Naive thymus-derived CD4-positive, alpha-beta T cell (primary cell): Measurements from ENCODE around the gene HCN2. TPM values are rescaled to one million over a fixed set of nuclear protein-coding genes. Genes with fewer than 3 reads are reported as not detected.

Source experiments
- ATAC-seq: fragments of 150-1000 bp; cut with Tn5 transposase; 2 replicates; pipeline ENCODE4 v1.10.0; 2021; ENCODE audit warnings: mild to moderate bottlenecking, moderate library complexity
- CTCF ChIA-PET: fragments of 350-600 bp; sonication (Branson Sonifier 250); formaldehyde crosslinking; loops from one replicate; lab custom pipeline; 2021; ENCODE audit warnings: antibody characterized with exemption; lab: Charles Lee
- POLR2A ChIA-PET: fragments of 350-600 bp; sonication (Branson Sonifier 250); formaldehyde crosslinking; loops from one replicate; lab custom pipeline; 2021; ENCODE audit warnings: antibody characterized with exemption, inconsistent platforms; lab: Charles Lee
- DNase-seq, 9 donors: peaks; one replicate each; pipeline versions ENCODE4 v3.0.0 to v3.0.0-alpha.2; 2020 to 2022; ENCODE audit warnings: mixed read lengths in 1 of 9
- H3K27ac ChIP-seq: one replicate; pipeline ENCODE4 v1.7.0; 2013; ENCODE audit warnings: mild to moderate bottlenecking, low read depth, low read length, moderate library complexity
- H3K27me3 ChIP-seq, 2 donors: one replicate each; pipeline ENCODE4 v1.7.0; 2013; ENCODE audit warnings: low read length in 2 of 2, mild to moderate bottlenecking in 2 of 2, moderate library complexity in 2 of 2; ENCODE audit not compliant: control insufficient read depth in 2 of 2, insufficient read depth in 2 of 2
- H3K36me3 ChIP-seq, 3 experiments: 1 replicate in 2 of 3; 2 replicates in 1 of 3; pipeline ENCODE4 v1.7.0; 2013; ENCODE audit warnings: low read length in 3 of 3, mild to moderate bottlenecking in 3 of 3, moderate library complexity in 1 of 3; ENCODE audit not compliant: insufficient read depth in 3 of 3, control insufficient read depth in 2 of 3
- H3K4me1 ChIP-seq, 2 donors: one replicate each; pipeline ENCODE4 v1.7.0; 2013; ENCODE audit warnings: low read length in 2 of 2, mild to moderate bottlenecking in 2 of 2, moderate library complexity in 1 of 2; ENCODE audit not compliant: control insufficient read depth in 2 of 2, insufficient read depth in 2 of 2
- H3K4me3 ChIP-seq: 2 replicates; pipeline ENCODE4 v1.7.0; 2013; ENCODE audit warnings: mild to moderate bottlenecking, low read length
- H3K9me3 ChIP-seq, 3 experiments: 1 replicate in 2 of 3; 2 replicates in 1 of 3; pipeline ENCODE4 v1.7.0; 2013; ENCODE audit warnings: low read length in 3 of 3; ENCODE audit not compliant: control insufficient read depth in 2 of 3
- H3K27ac Mint-ChIP-seq, 9 donors: one replicate each; pipeline ENCODE4 v1.8.0; 2020 to 2022; ENCODE audit warnings: mixed read lengths in 9 of 9, mild to moderate bottlenecking in 8 of 9, moderate library complexity in 5 of 9, inconsistent platforms in 2 of 9
- H3K27me3 Mint-ChIP-seq, 5 donors: one replicate each; pipeline ENCODE4 v1.8.0; 2021 to 2022; ENCODE audit warnings: mixed read lengths in 5 of 5, mild to moderate bottlenecking in 1 of 5
- H3K36me3 Mint-ChIP-seq, 5 donors: one replicate each; pipeline ENCODE4 v1.8.0; 2020 to 2022; ENCODE audit warnings: mixed read lengths in 5 of 5, mild to moderate bottlenecking in 3 of 5, inconsistent platforms in 1 of 5
- H3K4me1 Mint-ChIP-seq, 7 donors: one replicate each; pipeline ENCODE4 v1.8.0; 2020 to 2022; ENCODE audit warnings: mixed read lengths in 7 of 7, mild to moderate bottlenecking in 3 of 7, inconsistent platforms in 1 of 7
- H3K4me3 Mint-ChIP-seq, 10 donors: one replicate each; pipeline ENCODE4 v1.8.0; 2020 to 2022; ENCODE audit warnings: mild to moderate bottlenecking in 10 of 10, mixed read lengths in 10 of 10, moderate library complexity in 6 of 10, inconsistent platforms in 2 of 10
- H3K9me3 Mint-ChIP-seq, 11 donors: one replicate each; pipeline ENCODE4 v1.8.0; 2020 to 2022; ENCODE audit warnings: mixed read lengths in 11 of 11, mild to moderate bottlenecking in 4 of 11, inconsistent platforms in 1 of 11, moderate library complexity in 1 of 11
- intact Hi-C, 2 donors: fragments of 100-400 bp; cut with micrococcal nuclease; formaldehyde crosslinking; loops; one replicate each; pipeline ENCODE4 v1.15.1; 2023
- polyA plus RNA-seq, 2 donors: library from polyadenylated mRNA; unstranded; fragments of 300-500 nt; fragmentation: Illumina TruSeq; gene quantifications; one replicate each; pipeline ENCODE4 v1.2.3, GENCODE V29; 2021
- total RNA-seq, 6 experiments: library from RNA in 5 of 6; stranded (reverse) in 5 of 6; gene quantifications; 1 replicate in 5 of 6; 2 replicates in 1 of 6; pipeline ENCODE4 v1.2.3 and lab custom pipeline; 2021 to 2026

The HCN2 gene
- total RNA-seq (1 to 10 TPM in 4 of 5 experiments, under 1 TPM in 1; 0.93 to 2.6 (median 2.2) TPM), polyA plus RNA-seq (not detected), total RNA-seq (lab: John Stamatoyannopoulos, UW) (2.0 reads per million, percentile 9 among the genes with 10 or more reads in this experiment)

- Histone ChIP-seq H3K27ac (no peak within 1 kb of the TSS), H3K27me3 (peaks cover 0 to 10% of the 10 kb centered on the region in 2 donors), H3K4me1 (peaks cover 10 to 12% of the 10 kb centered on the region in 2 donors), H3K36me3 (no peaks in the 10 kb centered on the region), H3K9me3 (no peaks in the 10 kb centered on the region), H3K4me3 (no peak within 1 kb of the TSS)
- H3K9me3 Mint-ChIP-seq: peaks cover 0 to 2% (median 0%) of the 10 kb centered on the region in 11 donors
- H3K4me1 Mint-ChIP-seq: peaks cover 0 to 8% (median 2%) of the 10 kb centered on the region in 7 donors
- ATAC-seq (no peak), DNase-seq (no peak)
- H3K27me3 Mint-ChIP-seq: peaks cover 0 to 38% (median 8%) of the 10 kb centered on the region in 5 donors
- CTCF ChIA-PET: no interaction called here
- peak within 1 kb of the TSS; percentile 27 to 76 (median 56) for H3K4me3 Mint-ChIP-seq
- H3K36me3 Mint-ChIP-seq: no peaks in the 10 kb centered on the region
- H3K27ac Mint-ChIP-seq: no peak within 1 kb of the TSS
- POLR2A ChIA-PET: interaction anchor here (0.6 kb wide), 1 partner anchor 79 kb away, joined by 3 read pairs; no protein-coding TSS in a partner anchor
- intact Hi-C loops: loop anchor here (2.0 to 5.0 kb wide), 4 partner anchors 17 to 142 kb away; partner anchors contain the start of genes BSG (in 1 of the 2) and POLRMT (in 1 of the 2)
These were observed at the start of gene HCN2 for GRCh38 chr19:589693-590395. HCN2 (plus strand) TSS chr19:589881; CDS start chr19:589946, 65 bp downstream.

- no peak overlapping the region for H3K27ac ChIP-seq
- Mint-ChIP-seq H3K27me3 (no peaks in the 10 kb centered on the region), H3K4me3 (no peak overlapping the region), H3K4me1 (peaks cover 4 to 26% (median 22%) of the 10 kb centered on the region in 7 donors), H3K9me3 (no peaks in the 10 kb centered on the region), H3K27ac (no peak overlapping the region), H3K36me3 (peaks cover 0 to 10% (median 4%) of the 10 kb centered on the region in 5 donors)
- H3K9me3 ChIP-seq: no peaks in the 10 kb centered on the region
- POLR2A ChIA-PET: no interaction called here
- peaks cover 5 to 10% of the 10 kb centered on the region in 2 donors for H3K4me1 ChIP-seq
- no peak for ATAC-seq
- DNase-seq: no peak
- H3K36me3 ChIP-seq: peaks cover 0 to 51% (median 5%) of the 10 kb centered on the region in 3 experiments
- no peak overlapping the region for H3K4me3 ChIP-seq
- CTCF ChIA-PET: interaction anchor here (0.6 kb wide), 2 partner anchors 38 to 100 kb away, joined by 3 read pairs; no protein-coding TSS in a partner anchor
- intact Hi-C loops: no loop called here
- H3K27me3 ChIP-seq: no peaks in the 10 kb centered on the region
These were observed 48.6 kb upstream of the HCN2 start for GRCh38 chr19:540867-541637.

DNA sequence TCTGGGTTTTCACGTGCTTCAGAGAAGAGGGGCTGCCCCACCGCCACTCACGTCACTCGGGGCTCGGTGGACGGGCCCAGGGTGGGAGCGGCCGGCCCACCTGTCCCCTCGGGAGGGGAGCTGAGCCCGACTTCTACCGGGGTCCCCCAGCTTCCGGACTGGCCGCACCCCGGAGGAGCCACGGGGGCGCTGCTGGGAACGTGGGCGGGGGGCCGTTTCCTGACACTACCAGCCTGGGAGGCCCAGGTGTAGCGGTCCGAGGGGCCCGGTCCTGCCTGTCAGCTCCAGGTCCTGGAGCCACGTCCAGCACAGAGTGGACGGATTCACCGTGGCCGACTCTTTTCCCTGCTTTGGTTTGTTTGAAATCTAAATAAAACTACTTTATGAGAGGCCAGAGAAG lies 48.0 kb upstream of the HCN2 start:
- H3K4me3 ChIP-seq: no peak overlapping the region
- peaks cover 5 to 10% of the 10 kb centered on the region in 2 donors for H3K4me1 ChIP-seq
- ATAC-seq (no peak), DNase-seq (no peak)
- Mint-ChIP-seq H3K4me3 (no peak overlapping the region), H3K27ac (no peak overlapping the region), H3K27me3 (no peaks in the 10 kb centered on the region), H3K4me1 (peaks cover 4 to 26% (median 21%) of the 10 kb centered on the region in 7 donors), H3K36me3 (peaks cover 0 to 10% (median 4%) of the 10 kb centered on the region in 5 donors), H3K9me3 (no peaks in the 10 kb centered on the region)
- peaks cover 0 to 44% (median 5%) of the 10 kb centered on the region in 3 experiments for H3K36me3 ChIP-seq
- intact Hi-C loops: no loop called here
- ChIA-PET POLR2A (no interaction called here), CTCF (interaction anchor here (0.6 to 1.5 kb wide), 2 partner anchors 9 to 99 kb away, joined by 3 to 5 read pairs; no protein-coding TSS in a partner anchor)
- no peaks in the 10 kb centered on the region for H3K27me3 ChIP-seq
- H3K27ac ChIP-seq: no peak overlapping the region
- no peaks in the 10 kb centered on the region for H3K9me3 ChIP-seq

- Mint-ChIP-seq H3K4me1 (peaks cover 4 to 26% (median 21%) of the 10 kb centered on the region in 7 donors), H3K9me3 (no peaks in the 10 kb centered on the region), H3K4me3 (peak overlapping the region in 2 of 10 donors; percentile 12 to 16), H3K27ac (peak overlapping the region in 1 of 9 donors; percentile 43), H3K27me3 (no peaks in the 10 kb centered on the region), H3K36me3 (peaks cover 0 to 10% (median 4%) of the 10 kb centered on the region in 5 donors)
- ATAC-seq: no peak
- Histone ChIP-seq H3K36me3 (peaks cover 0 to 40% (median 5%) of the 10 kb centered on the region in 3 experiments), H3K27ac (no peak overlapping the region), H3K27me3 (no peaks in the 10 kb centered on the region), H3K9me3 (no peaks in the 10 kb centered on the region), H3K4me3 (no peak overlapping the region), H3K4me1 (peaks cover 5 to 10% of the 10 kb centered on the region in 2 donors)
- CTCF ChIA-PET: interaction anchor here (1.5 kb wide), 1 partner anchor 9 kb away, joined by 5 read pairs; no protein-coding TSS in a partner anchor
- intact Hi-C loops: no loop called here
- POLR2A ChIA-PET: interaction anchor here (1.2 kb wide), 1 partner anchor 11 kb away, joined by 5 read pairs; the partner anchor contains the start of gene CDC34
- DNase-seq: no peak
These were observed 47.4 kb upstream of the HCN2 start for GRCh38 chr19:542173-542866.

- Histone ChIP-seq H3K27ac (peak within 1 kb of the TSS; percentile 88), H3K9me3 (no peaks in the 10 kb centered on the region), H3K4me3 (peak within 1 kb of the TSS; percentile 70), H3K4me1 (peaks cover 5 to 10% of the 10 kb centered on the region in 2 donors), H3K36me3 (peaks cover 0 to 41% (median 6%) of the 10 kb centered on the region in 3 experiments), H3K27me3 (no peaks in the 10 kb centered on the region)
- H3K27ac Mint-ChIP-seq: peak within 1 kb of the TSS; percentile 77 to 97 (median 91)
- peaks cover 0 to 7% (median 0%) of the 10 kb centered on the region in 5 donors for H3K36me3 Mint-ChIP-seq
- peak within 1 kb of the TSS; percentile 81 to 94 (median 90) for H3K4me3 Mint-ChIP-seq
- DNase-seq: peak; percentile 63 to 86 (median 82)
- H3K4me1 Mint-ChIP-seq: peaks cover 4 to 24% (median 21%) of the 10 kb centered on the region in 7 donors
- ChIA-PET POLR2A (interaction anchor here (1.0 kb wide), 1 partner anchor 28 kb away, joined by 5 read pairs; the partner anchor contains the start of gene BSG), CTCF (no interaction called here)
- ATAC-seq: peak; percentile 98
- intact Hi-C loops: loop anchor here in 1 of 2 donors (1.0 kb wide), 2 partner anchors 12 to 28 kb away; partner anchors contain the start of gene BSG
- H3K27me3 Mint-ChIP-seq: no peaks in the 10 kb centered on the region
- H3K9me3 Mint-ChIP-seq: no peaks in the 10 kb centered on the region
These were observed 45.6 kb upstream of the HCN2 start, which contains the start of gene GZMM for GRCh38 chr19:543910-544608. GZMM (plus strand) TSS chr19:544053; CDS start chr19:544072, 19 bp downstream.
